B cell (primary cell): ENCODE data around the gene NPAS2.

Experiments used
- CTCF ChIP-seq: fragments of 200-600 bp; IDR thresholded peaks from one replicate; pipeline ENCODE4 v1.8.0; 2022; ENCODE audit warnings: antibody characterized with exemption, mild to moderate bottlenecking
- EZH2 ChIP-seq: IDR thresholded peaks from 2 replicates; pipeline ENCODE4 v1.6.1; 2012; ENCODE audit warnings: borderline replicate concordance, low read depth, mild to moderate bottlenecking, moderate library complexity, low read length; ENCODE audit not compliant: insufficient read depth, poor library complexity, severe bottlenecking

GRCh38 chr2:100861340-100861739, 41.4 kb downstream of the NPAS2 start:
- no peak for TF ChIP-seq CTCF
- no peak for TF ChIP-seq EZH2
